ENCODE results near the gene VEZT.
A peak's percentile ranks its signal among the peaks of the same experiment; 100 is the strongest.

VEZT gene

DNA sequence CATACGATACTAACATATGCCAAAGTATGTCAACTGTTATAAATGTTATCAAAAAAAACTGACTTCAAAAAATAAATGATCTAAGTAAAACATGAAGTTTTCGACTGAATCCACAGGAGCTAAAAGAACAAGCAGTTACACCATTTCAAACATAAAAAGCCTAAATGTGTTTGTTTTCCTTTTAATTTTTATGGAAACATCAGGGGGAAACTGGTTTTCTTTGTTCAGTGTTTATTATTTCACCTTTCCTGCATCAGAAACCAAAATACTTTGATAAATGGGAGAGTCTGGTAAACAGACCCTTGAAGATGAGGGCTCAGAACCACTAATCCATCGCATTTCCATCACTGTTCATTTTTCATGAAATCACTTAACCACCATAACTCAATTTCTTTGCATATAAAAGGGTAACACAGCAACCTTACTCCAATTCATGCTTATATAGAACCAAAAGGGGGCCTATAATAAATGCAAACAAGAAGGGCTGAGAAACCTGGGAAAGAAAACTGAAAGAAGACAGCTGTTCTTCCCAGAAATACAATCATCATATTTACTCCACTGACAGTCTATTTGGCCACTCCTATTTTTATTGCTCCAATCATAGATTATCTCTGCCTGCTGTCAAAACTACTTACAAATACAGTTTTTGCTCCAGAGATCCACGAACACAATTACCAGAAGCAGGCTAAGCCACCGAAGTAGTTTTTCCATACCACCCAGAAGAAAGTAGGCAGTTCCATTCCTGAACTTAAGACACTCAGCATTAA is 17.3 kb upstream of the VEZT start:
- DNase-seq: peak; percentile 55

GRCh38 chr12:95201056-95201670 is 16.4 kb upstream of the VEZT start:
- no peak for DNase-seq

- peak; percentile 51 for DNase-seq
These were observed 14.7 kb upstream of the VEZT start for GRCh38 chr12:95202691-95203486.

- DNase-seq: no peak
These were observed 14.0 kb upstream of the VEZT start for GRCh38 chr12:95203487-95204030.

DNA sequence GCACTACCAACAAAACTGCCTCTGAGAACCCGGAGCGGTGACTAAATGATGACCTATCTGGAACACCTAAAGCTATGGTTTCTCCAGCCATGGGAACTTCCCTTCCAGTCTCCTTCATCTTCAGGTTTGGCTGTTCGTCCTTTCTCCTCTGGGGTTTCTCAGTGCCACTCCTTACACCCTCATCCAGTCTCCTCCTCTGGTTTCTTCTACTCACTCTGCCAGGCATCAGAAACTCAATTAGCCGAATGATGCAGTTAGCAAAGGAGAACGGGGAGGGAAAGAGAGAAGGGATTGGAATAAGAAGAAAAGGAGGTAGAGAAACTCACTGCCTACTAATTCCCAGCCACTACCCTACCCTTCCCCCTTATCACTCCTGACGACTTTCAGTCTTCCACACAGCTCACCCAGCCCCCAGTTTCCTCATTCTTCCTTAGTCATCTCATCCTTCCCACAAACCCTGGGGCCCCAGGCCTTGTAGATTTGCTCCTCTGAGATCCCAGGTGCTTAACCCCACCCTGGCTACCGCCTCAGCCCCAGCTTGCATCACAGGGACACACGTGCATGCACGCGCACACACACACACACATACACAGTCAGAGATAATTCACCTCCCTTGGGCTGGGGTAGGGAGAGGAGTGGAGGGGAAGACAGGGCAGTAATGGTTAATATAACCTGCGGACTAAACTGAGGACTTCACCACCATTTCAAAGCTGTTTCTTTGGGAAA is 13.3 kb upstream of the VEZT start:
- peak; percentile 90 for DNase-seq

DNA sequence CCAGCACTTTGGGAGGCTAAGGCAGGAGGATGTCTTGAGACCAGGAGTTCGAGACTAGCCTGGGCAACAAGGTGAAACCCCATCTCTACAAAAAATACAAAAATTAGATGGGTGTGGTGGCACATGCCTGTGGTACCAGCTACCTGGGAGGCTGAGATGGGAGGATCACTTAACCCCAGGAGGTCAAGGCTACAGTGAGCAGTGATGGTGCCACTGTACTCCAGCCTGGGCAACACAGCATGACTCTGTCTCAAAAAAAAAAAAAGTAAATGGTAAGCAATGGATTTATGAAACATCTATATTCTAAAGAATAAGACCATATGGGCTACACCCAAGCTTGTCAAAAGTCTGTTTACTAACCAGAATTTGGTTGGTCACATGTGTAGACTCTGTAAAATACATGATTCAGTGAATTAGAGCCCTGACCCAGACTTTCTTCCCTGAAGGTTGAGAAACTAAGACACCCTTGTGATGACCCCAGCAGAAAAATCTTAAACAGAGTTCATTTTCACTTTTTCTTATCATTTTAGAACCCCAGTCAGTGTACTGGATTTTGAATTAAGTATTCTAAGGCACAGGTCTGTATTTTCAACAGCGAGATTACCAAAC is 12.5 kb upstream of the VEZT start:
- DNase-seq: peak; percentile 50

DNA sequence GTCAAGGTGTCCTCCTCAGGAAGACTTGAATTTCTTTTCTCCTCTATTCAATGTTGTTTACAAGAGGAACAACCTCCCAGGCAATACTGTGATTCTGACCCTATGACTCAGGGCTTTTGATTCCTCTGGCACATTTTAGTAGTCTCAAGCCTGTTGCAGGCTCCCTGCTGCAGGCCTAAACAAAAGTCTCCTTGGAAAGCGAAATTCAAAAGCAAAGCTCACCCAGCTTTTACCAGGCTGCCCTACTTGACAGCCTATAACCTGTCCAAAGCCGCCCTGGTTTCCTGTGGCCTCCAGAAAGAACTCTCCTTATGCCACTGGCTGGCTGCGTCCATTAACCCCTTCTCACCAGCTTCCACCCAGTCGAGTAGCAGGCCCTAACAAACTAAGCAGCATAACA is 11.9 kb upstream of the VEZT start:
- peak; percentile 71 for DNase-seq

DNA sequence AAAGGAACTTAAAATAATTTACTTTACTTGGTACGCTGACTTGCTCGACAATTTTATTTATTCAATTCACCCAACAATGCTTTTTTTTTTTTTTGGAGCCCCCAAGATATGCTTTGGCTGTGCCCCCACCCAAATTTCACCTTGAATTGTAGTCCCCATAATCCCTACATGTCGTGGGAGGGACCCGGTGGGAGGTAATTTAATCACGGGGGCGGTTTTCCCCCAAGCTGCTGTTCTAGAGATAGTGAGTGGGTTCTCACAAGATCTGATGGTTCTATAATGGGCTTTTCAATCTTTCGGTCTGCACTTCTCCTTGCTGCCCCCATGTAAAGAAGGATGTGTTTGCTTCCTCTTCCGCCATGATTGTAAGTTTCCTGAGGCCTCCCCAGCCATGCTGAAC is 10.7 kb upstream of the VEZT start:
- DNase-seq: no peak

GRCh38 chr12:95207407-95207806 is 10.2 kb upstream of the VEZT start:
- DNase-seq: no peak

DNA sequence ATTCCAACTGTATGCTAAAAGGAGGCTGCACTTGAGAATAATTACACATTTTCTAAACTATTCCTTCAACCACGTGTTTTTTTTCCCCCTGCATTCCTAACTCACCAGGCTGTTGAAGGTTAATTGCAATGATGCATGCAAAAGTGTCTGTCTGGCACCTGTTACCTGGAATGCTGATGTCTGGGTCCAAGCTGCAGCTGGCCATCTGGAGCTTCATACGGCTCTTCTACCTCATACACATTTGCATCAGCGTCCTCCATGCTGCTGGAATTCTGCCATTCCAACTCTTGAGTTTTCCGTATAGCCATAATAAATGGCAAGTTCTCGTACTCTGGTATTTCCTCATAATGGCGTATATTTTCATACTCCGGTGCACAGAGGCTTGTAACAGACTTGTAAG is 8.9 kb upstream of the VEZT start:
- DNase-seq: no peak

DNA sequence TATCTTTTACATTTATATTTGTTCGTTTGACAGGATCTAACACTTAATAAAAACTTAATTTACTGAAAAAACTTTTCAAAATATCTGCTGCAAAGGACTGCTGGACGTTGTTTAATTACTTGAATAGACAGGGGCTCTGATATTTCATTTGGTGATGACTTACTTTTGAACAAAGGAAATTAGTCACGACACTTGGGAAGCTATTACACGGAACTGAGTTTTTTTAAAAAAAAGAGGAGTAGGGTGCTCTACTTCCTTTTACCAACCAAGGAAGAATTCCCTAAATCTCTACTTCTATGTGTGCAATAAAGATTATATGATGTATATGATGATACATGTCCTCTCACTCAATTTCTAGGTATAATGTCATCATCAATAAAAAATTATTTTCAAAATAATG is 5.0 kb upstream of the VEZT start:
- no peak for DNase-seq

- DNase-seq: no peak
These were observed 4.5 kb upstream of the VEZT start for GRCh38 chr12:95213119-95213518.

- no peak for DNase-seq
These were observed 3.7 kb upstream of the VEZT start for GRCh38 chr12:95213928-95214327.

- no peak for DNase-seq
These were observed 3.1 kb upstream of the VEZT start for GRCh38 chr12:95214466-95214865.

DNA sequence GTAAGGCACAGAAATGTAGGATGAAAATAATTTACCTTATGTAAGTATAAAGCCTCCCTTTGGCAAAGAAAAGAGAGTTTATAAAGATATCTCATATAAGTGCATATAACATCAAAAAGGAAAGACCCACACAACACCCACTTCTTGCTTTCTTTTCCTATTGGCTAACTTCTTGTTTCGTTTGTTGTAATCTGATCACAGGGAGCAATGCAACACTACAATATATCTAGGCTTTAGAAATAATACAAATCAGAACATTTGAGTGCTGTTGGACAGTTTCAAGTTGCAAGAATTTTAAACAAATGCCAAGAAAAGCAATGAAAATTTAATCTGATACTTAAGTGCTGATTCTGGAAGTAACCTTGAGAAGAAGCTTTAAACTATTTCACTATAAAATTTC is 1.7 kb upstream of the VEZT start:
- DNase-seq: peak; percentile 64

DNA sequence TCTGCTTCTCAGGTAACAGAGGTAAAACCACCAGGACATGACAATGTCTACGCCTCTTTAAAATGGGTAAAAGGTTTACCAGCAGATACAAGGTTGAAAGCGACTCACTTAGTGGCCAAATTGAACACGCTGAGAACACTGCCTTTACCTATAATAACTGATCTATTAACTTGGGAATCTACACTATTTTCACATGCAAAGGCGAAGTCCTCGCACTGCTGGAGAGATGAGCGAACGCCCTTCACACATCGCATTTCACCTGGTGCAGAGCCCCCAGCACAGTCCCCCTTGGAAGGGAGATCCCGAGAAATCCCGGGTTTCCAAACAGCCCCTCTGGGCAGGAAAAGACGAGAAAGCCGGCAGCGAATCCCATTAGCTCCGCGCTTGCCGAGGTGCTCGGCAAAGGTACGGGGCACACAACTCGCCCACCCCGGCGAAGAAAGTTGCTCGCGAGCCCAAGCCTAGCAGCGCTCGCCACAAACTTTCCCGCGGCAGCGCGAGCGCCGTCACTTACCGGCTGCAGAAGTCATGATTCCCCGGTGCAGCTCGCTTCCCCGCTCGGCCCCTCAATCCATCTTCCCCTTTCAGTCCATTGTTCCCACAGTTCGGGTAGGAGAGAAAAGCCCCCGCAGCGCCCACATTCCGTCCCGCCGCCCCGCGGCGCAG is 763 bp upstream of the VEZT start:
- DNase-seq: peak; percentile 48

DNA sequence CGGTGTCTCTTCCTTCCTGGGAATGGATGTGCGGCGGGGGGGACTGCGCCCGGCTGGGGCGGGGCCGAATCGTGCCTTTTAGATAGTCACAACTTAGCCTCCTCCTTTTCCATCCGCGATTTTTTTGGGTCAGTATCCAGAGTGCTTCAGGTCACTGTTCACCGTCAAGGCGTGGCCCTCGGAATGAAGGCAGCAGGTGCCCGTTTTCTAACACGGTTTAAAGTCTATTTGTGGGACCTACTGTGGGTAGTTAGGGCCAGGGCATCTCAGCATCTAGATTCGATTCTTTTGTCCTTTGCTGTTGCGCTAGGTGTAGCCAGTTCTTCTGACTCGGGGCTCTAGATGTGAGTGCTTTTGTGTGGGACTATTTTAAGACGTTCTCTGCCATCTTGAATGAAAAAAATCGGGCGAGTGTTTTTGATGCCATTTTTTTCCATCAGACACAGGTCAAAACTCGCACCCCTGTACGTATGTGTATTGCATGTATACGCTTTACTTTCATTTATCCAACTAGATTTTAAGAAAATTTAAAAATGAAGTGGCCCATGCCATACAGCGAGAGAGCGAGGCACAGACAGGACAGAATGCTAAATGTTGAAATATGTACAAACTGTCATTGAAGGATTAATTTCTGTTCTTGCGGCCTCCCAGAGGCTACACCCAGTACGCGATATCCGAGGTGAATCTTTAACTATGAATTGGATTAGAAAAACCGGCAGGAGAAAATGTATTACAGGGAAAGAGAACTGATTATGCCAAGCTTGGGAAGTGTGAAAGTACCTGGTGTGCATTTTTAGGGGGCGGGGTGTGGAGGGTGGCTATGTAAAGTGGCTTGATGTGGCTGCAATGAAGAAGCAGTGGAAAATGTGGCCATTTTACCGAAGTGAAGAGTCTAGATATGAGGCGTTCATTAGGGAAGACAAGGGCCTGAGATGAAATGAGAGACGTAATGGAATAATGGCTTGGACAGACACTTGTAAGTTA is 835 bp downstream of the VEZT start:
- DNase-seq: peak; percentile 83

DNA sequence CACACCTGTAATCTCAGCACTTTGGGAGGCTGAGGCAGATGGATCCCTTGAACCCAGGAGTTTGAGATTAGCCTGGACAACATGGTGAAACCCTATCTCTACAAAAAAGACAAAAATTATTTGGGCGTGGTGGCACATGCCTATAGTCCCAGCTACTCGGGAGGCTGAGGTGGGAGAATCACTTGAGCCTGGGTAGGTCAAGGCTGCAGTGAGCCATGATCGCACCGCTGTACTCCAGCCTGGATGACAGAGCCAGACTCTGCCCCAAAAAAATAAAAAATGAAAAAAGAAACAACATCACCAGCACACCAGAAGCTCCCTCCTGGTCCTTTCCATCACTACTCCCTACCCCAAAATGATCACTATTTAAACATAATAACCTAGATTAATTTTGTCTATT is 2.6 kb downstream of the VEZT start:
- DNase-seq: no peak

DNA sequence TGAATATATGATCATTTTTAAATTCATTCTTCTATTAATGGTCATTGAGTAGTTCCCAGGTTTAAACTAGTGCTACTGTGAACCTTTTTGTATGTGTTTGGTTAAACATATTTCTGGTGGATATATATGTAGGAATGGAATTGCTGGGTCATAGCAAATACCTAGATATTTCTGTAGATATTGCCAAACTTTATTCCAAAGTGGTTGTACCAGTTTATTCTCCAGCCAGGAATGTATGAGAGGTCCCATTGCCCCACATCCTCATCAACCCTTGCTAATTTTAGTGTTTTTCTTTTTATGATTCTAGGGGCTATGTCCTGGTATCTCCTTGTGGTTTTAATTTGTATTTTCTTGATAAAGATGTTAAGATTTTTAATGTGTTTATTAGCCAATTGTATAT is 3.1 kb downstream of the VEZT start:
- no peak for DNase-seq

All from OCI-M1 (cell line).